SH-SY5Y (cell line): ENCODE results near the gene HSF2.

Experiments used
- GATA2 ChIP-seq: IDR thresholded peaks from 2 replicates; pipeline ENCODE4 v1.6.1; 2011; ENCODE audit warnings: mild to moderate bottlenecking, low read depth, low read length
- GATA3 ChIP-seq: IDR thresholded peaks from 2 replicates; pipeline ENCODE4 v1.6.1; 2011; ENCODE audit warnings: low read depth, mild to moderate bottlenecking, low read length, moderate library complexity

DNA sequence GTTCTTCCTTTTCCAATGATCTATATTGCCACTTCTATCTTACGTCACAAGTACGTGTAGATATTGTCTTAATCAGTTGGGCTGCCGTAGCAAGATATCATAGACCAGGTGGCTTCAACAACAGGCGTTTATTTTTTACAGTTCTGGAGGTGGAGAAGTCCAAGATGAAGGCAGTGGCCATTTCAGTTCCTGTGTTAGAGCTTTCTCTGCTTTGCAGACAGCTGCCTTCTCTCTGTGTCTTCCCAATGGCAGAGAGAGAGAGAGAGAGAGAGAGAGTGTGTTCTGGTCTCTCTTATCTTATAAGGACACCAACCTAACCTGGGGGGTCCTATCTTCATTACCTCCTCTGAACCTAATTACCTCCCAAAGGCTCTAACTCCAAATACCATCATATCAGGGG is 8.3 kb downstream of the HSF2 start:
- no peak for TF ChIP-seq GATA3
- no peak for TF ChIP-seq GATA2
